MM.1S (cell line): ENCODE results near the gene SPOP.

ENCODE experiments used
- CTCF ChIP-seq: fragments of 300-600 bp; sonication (generic); IDR thresholded peaks from 2 replicates; pipeline ENCODE4 v1.5.1; 2016; ENCODE audit warnings: antibody characterized with exemption, low read length, mixed read lengths
- EZH2phosphoT487 ChIP-seq: fragments of 300-600 bp; sonication (generic); IDR thresholded peaks from 2 replicates; pipeline ENCODE4 v1.6.1; 2018; ENCODE audit warnings: antibody characterized with exemption, low read length

GRCh38 chr17:49574323-49574781 lies 103.5 kb downstream of the SPOP start:
- TF ChIP-seq CTCF, result no peak
- no peak for TF ChIP-seq EZH2phosphoT487
